Left ventricle myocardium superior (tissue), 1 donor: ENCODE results near the gene FCN2. TPM values are rescaled to one million over a fixed set of nuclear protein-coding genes. Genes with fewer than 3 reads are reported as not detected.

Experiments
- microRNA-seq: library from miRNA; unstranded; fragments of <30 nt; microRNA quantifications from one replicate; pipeline ENCODE4 v1.2.0, GENCODE V29; 2020; ENCODE audit warnings: borderline number of aligned reads
- total RNA-seq: library from RNA; stranded (reverse); fragmentation: NEBNext Ultra II Directional; extraction: Animal tissue kit (Norgen Biotek cat#: 25700); gene quantifications from one replicate; pipeline ENCODE4 v1.2.1, GENCODE V29; 2021
- donor health status: DM: no; HTN: yes; CAD: no; lungs with severe emphysema.

The FCN2 gene
- total RNA-seq, 1 donor from 2014 or later: not detected

Small RNA genes lying within 50 kb of the gene (microRNA-seq; reads per million reads assigned to microRNA genes)
- gene MIR3689A: not detected
- not detected for gene MIR3689B
- not detected for gene MIR3689C
- gene MIR3689D1: not detected
- not detected for gene MIR3689D2
- not detected for gene MIR3689E
- gene MIR3689F: not detected

Other genes with a start within 250 kb of the FCN2 start
- gene COL5A1, start 239.0 kb upstream of the FCN2 start, total RNA-seq: 14.8 TPM
- gene FCN1, start 37.1 kb downstream of the FCN2 start, total RNA-seq: 5.7 TPM
- gene OLFM1, start 206.9 kb downstream of the FCN2 start, total RNA-seq: 12.5 TPM